GM21367 (cell line): ENCODE results near the gene DSN1.
"Not testable (repeated sequence)": the region's sequence is repeated elsewhere in the genome, so short reads cannot be mapped to it uniquely, and the experiment has no call there.

Source experiments
- ATAC-seq: cut with Tn5 transposase; IDR thresholded peaks from one replicate; pipeline ENCODE4 v1.9.1; 2021; ENCODE audit not compliant: unreplicated experiment

DSN1 gene

GRCh38 chr20:36773597-36774390, at the start of gene DSN1:
Gene DSN1, minus strand, starts transcription at chr20:36773763. Its CDS starts 2,305 bp downstream, at chr20:36771458.
- ATAC-seq: peak; percentile 57

GRCh38 chr20:36823121-36823520, 49.6 kb upstream of the DSN1 start:
- ATAC-seq: no peak

- ATAC-seq: no peak
Observed at GRCh38 chr20:36821964-36822437, 48.4 kb upstream of the DSN1 start.

GRCh38 chr20:36820928-36821327, 47.4 kb upstream of the DSN1 start:
- no peak for ATAC-seq

GRCh38 chr20:36820073-36820472, 46.5 kb upstream of the DSN1 start:
- no peak for ATAC-seq

GRCh38 chr20:36819659-36820058, 46.1 kb upstream of the DSN1 start:
- no peak for ATAC-seq

GRCh38 chr20:36818861-36819260, 45.3 kb upstream of the DSN1 start:
- ATAC-seq: no peak

- ATAC-seq: no peak
Observed at GRCh38 chr20:36818185-36818584, 44.6 kb upstream of the DSN1 start.

- ATAC-seq: no peak
Observed at GRCh38 chr20:36817496-36817895, 43.9 kb upstream of the DSN1 start.

GRCh38 chr20:36815454-36816091, 42.0 kb upstream of the DSN1 start:
- no peak for ATAC-seq

- ATAC-seq: no peak
Observed at GRCh38 chr20:36812594-36813463, 39.3 kb upstream of the DSN1 start.

GRCh38 chr20:36808317-36809257, 35.0 kb upstream of the DSN1 start:
- no peak for ATAC-seq

GRCh38 chr20:36806049-36806448, 32.5 kb upstream of the DSN1 start:
- ATAC-seq: no peak

GRCh38 chr20:36805396-36805795, 31.8 kb upstream of the DSN1 start:
- ATAC-seq: no peak

- no peak for ATAC-seq
Observed at GRCh38 chr20:36804425-36804824, 30.9 kb upstream of the DSN1 start.

- ATAC-seq: no peak
Observed at GRCh38 chr20:36802326-36803222, 29.0 kb upstream of the DSN1 start.

- no peak for ATAC-seq
Observed at GRCh38 chr20:36800410-36800809, 26.8 kb upstream of the DSN1 start.

GRCh38 chr20:36799313-36799712, 25.8 kb upstream of the DSN1 start:
- not testable (repeated sequence) for ATAC-seq

GRCh38 chr20:36796875-36797274, 23.3 kb upstream of the DSN1 start:
- ATAC-seq: no peak
